Trophoblast cell (in vitro differentiated cells and primary cell): ENCODE data around the gene ADIPOR2.
A peak's percentile ranks its signal among the peaks of the same experiment; 100 is the strongest.

Experiments used
- DNase-seq, 2 donors: peaks; one replicate each; pipeline ENCODE4 v3.0.0-alpha.2; 2016
- H2AFZ ChIP-seq: 2 replicates; pipeline ENCODE4 v1.6.1; 2013; ENCODE audit warnings: low read length, moderate library complexity, mild to moderate bottlenecking; ENCODE audit not compliant: insufficient read depth, poor library complexity
- H2AK5ac ChIP-seq: 2 replicates; pipeline ENCODE4 v1.6.1; 2013; ENCODE audit warnings: mild to moderate bottlenecking, low read length
- H2BK120ac ChIP-seq: 2 replicates; pipeline ENCODE4 v1.6.1; 2013; ENCODE audit warnings: low read length, mild to moderate bottlenecking, moderate library complexity; ENCODE audit not compliant: insufficient read depth, poor library complexity
- H2BK12ac ChIP-seq: 2 replicates; pipeline ENCODE4 v1.6.1; 2013; ENCODE audit warnings: mild to moderate bottlenecking, low read length, moderate library complexity
- H2BK5ac ChIP-seq: 2 replicates; pipeline ENCODE4 v1.6.1; 2013; ENCODE audit warnings: low read length, low read depth, moderate library complexity, mild to moderate bottlenecking; ENCODE audit not compliant: poor library complexity
- H3K14ac ChIP-seq: 2 replicates; pipeline ENCODE4 v1.6.1; 2013; ENCODE audit warnings: mild to moderate bottlenecking, low read length
- H3K18ac ChIP-seq: 2 replicates; pipeline ENCODE4 v1.6.1; 2013; ENCODE audit warnings: mild to moderate bottlenecking, low read length
- H3K23ac ChIP-seq: 2 replicates; pipeline ENCODE4 v1.6.1; 2013; ENCODE audit warnings: low read length
- H3K27ac ChIP-seq: 2 replicates; pipeline ENCODE4 v1.5.1; 2013; ENCODE audit warnings: low read depth, mild to moderate bottlenecking, inconsistent platforms, low read length, moderate library complexity
- H3K27me3 ChIP-seq: 2 replicates; pipeline ENCODE4 v1.6.1; 2013; ENCODE audit warnings: inconsistent platforms, mild to moderate bottlenecking, low read length, moderate library complexity; ENCODE audit not compliant: insufficient read depth
- H3K36me3 ChIP-seq, 2 experiments: 1 replicate in 1 of 2; 2 replicates in 1 of 2; pipeline ENCODE4 v1.6.1; 2013; ENCODE audit warnings: low read length in 2 of 2, mild to moderate bottlenecking in 2 of 2, moderate library complexity in 1 of 2; ENCODE audit not compliant: insufficient read depth in 2 of 2, control insufficient read depth in 1 of 2
- H3K4ac ChIP-seq: 2 replicates; pipeline ENCODE4 v1.6.1; 2013; ENCODE audit warnings: low read depth, mild to moderate bottlenecking, low read length, moderate library complexity
- H3K4me1 ChIP-seq, 2 experiments: 1 replicate in 1 of 2; 2 replicates in 1 of 2; pipeline ENCODE4 v1.6.1; 2013; ENCODE audit warnings: low read length in 2 of 2, mild to moderate bottlenecking in 2 of 2, moderate library complexity in 1 of 2; ENCODE audit not compliant: insufficient read depth in 2 of 2, control insufficient read depth in 1 of 2
- H3K4me2 ChIP-seq: 2 replicates; pipeline ENCODE4 v1.6.1; 2013; ENCODE audit warnings: inconsistent platforms, mild to moderate bottlenecking, low read length, moderate library complexity
- H3K4me3 ChIP-seq: 2 replicates; pipeline ENCODE4 v1.5.1; 2013; ENCODE audit warnings: mild to moderate bottlenecking, low read depth, low read length, inconsistent platforms
- H3K79me1 ChIP-seq: one replicate; pipeline ENCODE4 v1.6.1; 2013; ENCODE audit warnings: low read length
- H3K79me2 ChIP-seq: 2 replicates; pipeline ENCODE4 v1.6.1; 2013; ENCODE audit warnings: low read length, mild to moderate bottlenecking; ENCODE audit not compliant: control insufficient read depth, insufficient read depth, poor library complexity
- H3K9ac ChIP-seq: 2 replicates; pipeline ENCODE4 v1.6.1; 2013; ENCODE audit warnings: mild to moderate bottlenecking, low read length
- H3K9me3 ChIP-seq: 2 replicates; pipeline ENCODE4 v1.6.1; 2013; ENCODE audit warnings: low read depth, mild to moderate bottlenecking, control low read depth, inconsistent platforms, low read length; ENCODE audit not compliant: insufficient read depth
- H4K12ac ChIP-seq: 2 replicates; pipeline ENCODE4 v1.6.1; 2013; ENCODE audit warnings: low read depth, mild to moderate bottlenecking, low read length, moderate library complexity
- H4K8ac ChIP-seq: 2 replicates; pipeline ENCODE4 v1.6.1; 2013; ENCODE audit warnings: low read depth, mild to moderate bottlenecking, low read length, moderate library complexity
- H4K91ac ChIP-seq: one replicate; pipeline ENCODE4 v1.6.1; 2013; ENCODE audit warnings: low read depth, mild to moderate bottlenecking, low read length, moderate library complexity
- WGBS: extraction: QIAGEN DNeasy Blood & Tissue Kit; methylation state at CpG from one replicate; pipeline ENCODE4 v1.1.7; 2013; ENCODE audit warnings: missing lambda C conversion rate; ENCODE audit not compliant: insufficient read length, insufficient coverage; ENCODE audit errors: extremely low coverage; 5-methylcytosine and 5-hydroxymethylcytosine counted together

The ADIPOR2 gene

DNA sequence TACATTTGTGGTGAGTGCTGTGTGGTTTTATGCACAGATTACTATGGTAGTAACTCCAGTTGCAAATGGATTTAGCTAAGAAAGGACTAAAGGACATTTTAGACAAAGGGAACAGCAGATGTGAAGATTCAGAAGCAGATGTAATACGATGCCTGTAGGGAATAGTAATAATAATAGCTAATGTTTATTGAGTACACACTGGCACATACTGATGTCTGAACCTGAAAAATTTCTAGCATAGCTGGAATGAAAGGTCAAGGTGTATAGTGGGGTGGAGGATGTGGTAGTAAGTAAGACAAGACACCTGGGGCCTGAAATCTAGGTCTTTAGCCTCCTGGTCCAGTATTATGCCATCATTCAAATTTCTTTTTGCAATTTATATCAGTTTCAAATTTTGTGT, 75.2 kb downstream of the ADIPOR2 start:
- WGBS = no CpG with 5 or more reads among the region's 1 CpG
- no peaks in the 10 kb centered on the region for H3K4me1 ChIP-seq
- no peak for DNase-seq
- no peak overlapping the region for H4K8ac ChIP-seq
- no peak overlapping the region for H2AFZ ChIP-seq
- no peak overlapping the region for H3K4ac ChIP-seq
- H2BK120ac ChIP-seq = no peak overlapping the region
- H2AK5ac ChIP-seq = no peak overlapping the region
- no peak overlapping the region for H3K14ac ChIP-seq
- no peak overlapping the region for H3K27ac ChIP-seq
- H3K18ac ChIP-seq = no peak overlapping the region
- no peak overlapping the region for H4K91ac ChIP-seq
- H3K9me3 ChIP-seq = peaks cover 2% of the 10 kb centered on the region
- H3K4me3 ChIP-seq = no peak overlapping the region
- H2BK12ac ChIP-seq = no peak overlapping the region
- H3K79me1 ChIP-seq = no peaks in the 10 kb centered on the region
- H3K4me2 ChIP-seq = no peak overlapping the region
- H3K9ac ChIP-seq = no peak overlapping the region
- H3K23ac ChIP-seq = no peak overlapping the region
- H4K12ac ChIP-seq = no peak overlapping the region
- no peak overlapping the region for H2BK5ac ChIP-seq
- no peaks in the 10 kb centered on the region for H3K79me2 ChIP-seq
- H3K36me3 ChIP-seq = peaks cover 2% of the 10 kb centered on the region in 2 experiments
- no peaks in the 10 kb centered on the region for H3K27me3 ChIP-seq

DNA sequence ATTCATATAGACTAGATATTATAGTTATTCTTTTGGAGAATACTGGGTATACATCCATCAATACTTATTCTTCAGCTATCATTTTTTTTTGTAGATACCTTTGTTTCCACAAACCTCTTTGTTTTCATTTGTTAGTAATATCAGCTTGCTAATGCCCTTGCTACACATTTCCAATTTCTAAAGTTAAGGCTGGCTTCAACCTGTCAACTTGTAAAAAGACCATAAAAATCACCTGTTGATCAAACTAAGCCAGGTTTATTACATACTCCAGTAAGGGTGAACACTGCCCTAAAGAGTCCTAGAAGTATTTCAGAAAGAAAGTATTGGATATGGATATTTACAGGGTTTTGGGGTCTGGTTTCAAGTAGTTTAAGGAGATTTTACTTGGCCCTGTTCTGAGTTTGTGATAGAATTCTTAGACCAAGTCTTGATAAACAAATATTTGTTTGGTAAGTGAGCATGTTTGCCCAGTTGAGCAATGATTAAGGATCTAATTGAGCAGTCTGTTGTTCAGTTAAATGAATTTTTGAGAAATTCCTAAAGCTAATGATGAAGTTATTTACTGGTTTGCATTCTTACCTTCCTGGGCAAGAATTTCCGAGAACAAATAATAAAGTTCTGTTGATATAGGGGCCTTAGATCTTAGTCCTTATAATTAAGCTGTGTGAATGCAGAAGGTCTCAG, 76.7 kb downstream of the ADIPOR2 start:
- no peak overlapping the region for H2AK5ac ChIP-seq
- no peak overlapping the region for H3K4me2 ChIP-seq
- H3K9me3 ChIP-seq = peaks cover 2% of the 10 kb centered on the region
- no peak overlapping the region for H2BK5ac ChIP-seq
- H3K4ac ChIP-seq = no peak overlapping the region
- no peak overlapping the region for H2BK120ac ChIP-seq
- no peaks in the 10 kb centered on the region for H3K79me1 ChIP-seq
- H3K4me3 ChIP-seq = no peak overlapping the region
- no peak overlapping the region for H3K23ac ChIP-seq
- no peak overlapping the region for H2BK12ac ChIP-seq
- H3K27me3 ChIP-seq = no peaks in the 10 kb centered on the region
- no peak overlapping the region for H3K14ac ChIP-seq
- no peak overlapping the region for H3K9ac ChIP-seq
- DNase-seq = peak in 1 of 2 donors; percentile 18
- no peak overlapping the region for H4K8ac ChIP-seq
- no peaks in the 10 kb centered on the region for H3K4me1 ChIP-seq
- no peak overlapping the region for H4K12ac ChIP-seq
- no peak overlapping the region for H4K91ac ChIP-seq
- H3K18ac ChIP-seq = no peak overlapping the region
- no peaks in the 10 kb centered on the region for H3K79me2 ChIP-seq
- no CpG with 5 or more reads among the region's 1 CpG for WGBS
- H3K27ac ChIP-seq = no peak overlapping the region
- peaks cover 2% of the 10 kb centered on the region in 2 experiments for H3K36me3 ChIP-seq
- no peak overlapping the region for H2AFZ ChIP-seq

DNA sequence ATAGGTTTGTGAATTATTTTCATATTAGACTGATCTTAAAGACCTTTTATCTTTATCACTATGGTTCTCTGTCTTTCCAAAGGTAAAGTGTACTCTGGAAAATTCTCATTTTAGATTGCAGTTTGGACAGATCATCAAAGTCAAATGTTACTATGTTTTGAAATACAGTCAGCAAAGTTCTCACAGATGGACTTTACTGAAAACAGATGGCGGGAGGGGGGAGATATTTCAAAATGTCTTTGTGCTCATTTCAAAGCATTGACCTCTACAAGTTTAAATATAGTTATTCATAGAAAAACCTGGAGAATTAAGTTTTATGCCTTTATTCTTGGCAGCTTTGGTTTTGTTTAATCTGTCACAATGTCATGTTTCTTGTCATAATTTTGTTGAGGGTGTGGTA, 77.7 kb downstream of the ADIPOR2 start:
- Histone ChIP-seq H2BK12ac (no peak overlapping the region), H3K9me3 (peaks cover 2% of the 10 kb centered on the region), H4K8ac (no peak overlapping the region), H2AFZ (no peak overlapping the region), H3K4me3 (no peak overlapping the region), H4K91ac (no peak overlapping the region), H3K4me1 (no peaks in the 10 kb centered on the region), H3K18ac (no peak overlapping the region), H3K27ac (no peak overlapping the region), H3K23ac (no peak overlapping the region), H2BK120ac (no peak overlapping the region), H3K4me2 (no peak overlapping the region), H3K9ac (no peak overlapping the region), H3K4ac (no peak overlapping the region), H2BK5ac (no peak overlapping the region), H3K27me3 (no peaks in the 10 kb centered on the region), H3K79me2 (no peaks in the 10 kb centered on the region), H4K12ac (no peak overlapping the region), H2AK5ac (no peak overlapping the region), H3K79me1 (no peaks in the 10 kb centered on the region), H3K36me3 (peaks cover 2% of the 10 kb centered on the region in 2 experiments), H3K14ac (no peak overlapping the region)
- no CpG with 5 or more reads among the region's 1 CpG for whole genome bisulfite sequencing
- DNase-seq = no peak

DNA sequence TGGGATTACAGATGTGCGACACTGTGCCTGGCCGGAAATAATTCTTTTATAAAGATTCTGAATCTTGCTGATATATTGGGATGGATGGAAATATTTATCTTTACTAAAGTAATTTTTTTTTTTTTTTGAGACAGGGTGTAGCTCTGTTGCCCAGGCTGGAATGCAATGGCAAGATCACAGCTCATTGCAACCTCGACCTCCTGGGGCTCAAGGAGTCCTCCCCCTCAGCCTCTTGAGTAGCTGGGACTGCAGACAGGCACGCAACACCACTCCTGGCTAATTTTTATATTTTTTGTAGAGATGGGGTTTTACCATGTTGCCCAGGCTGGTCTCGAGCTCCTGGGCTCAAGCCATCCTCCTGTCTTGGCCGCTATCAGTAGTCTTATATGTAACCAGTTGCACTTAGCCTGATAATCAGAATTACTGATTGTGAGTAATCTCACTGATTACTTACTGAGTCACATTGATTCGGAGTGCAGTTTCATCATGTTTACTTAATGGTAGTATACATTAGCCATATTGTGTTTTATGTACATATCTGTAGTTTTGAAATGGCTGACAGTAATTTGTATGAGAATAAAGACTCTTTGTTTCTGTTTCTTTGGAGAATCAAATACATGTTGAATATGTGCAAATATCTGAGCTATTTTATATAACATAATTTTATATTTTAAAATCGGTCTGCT, 79.1 kb downstream of the ADIPOR2 start:
- Histone ChIP-seq H3K79me1 (no peaks in the 10 kb centered on the region), H3K9me3 (peaks cover 2% of the 10 kb centered on the region), H2BK5ac (no peak overlapping the region), H3K27ac (no peak overlapping the region), H3K14ac (no peak overlapping the region), H2AK5ac (no peak overlapping the region), H3K4ac (no peak overlapping the region), H2BK12ac (no peak overlapping the region), H3K36me3 (peaks cover 2% of the 10 kb centered on the region in 2 experiments), H3K4me1 (peaks cover 0 to 4% of the 10 kb centered on the region in 2 experiments), H2BK120ac (no peak overlapping the region), H3K4me2 (no peak overlapping the region), H3K18ac (no peak overlapping the region), H3K23ac (no peak overlapping the region), H4K91ac (no peak overlapping the region), H3K27me3 (no peaks in the 10 kb centered on the region), H4K12ac (no peak overlapping the region), H2AFZ (no peak overlapping the region), H3K4me3 (no peak overlapping the region), H4K8ac (no peak overlapping the region), H3K9ac (no peak overlapping the region), H3K79me2 (no peaks in the 10 kb centered on the region)
- no CpG with 5 or more reads among the region's 8 CpGs for WGBS
- DNase-seq = no peak
